ENCODE data around the gene CCDC8.

Gene CCDC8

GRCh38 chr19:46413262-46414031, at the start of gene CCDC8:
Gene CCDC8 (minus strand): TSS chr19:46413564. CDS start chr19:46412810, 754 bp downstream.
- H3K4me1 ChIP-seq (ENCODE audit: insufficient read depth, low read length) = peaks cover 3% of the 10 kb centered on the region; the same call in 1 of the 2 replicates
- H3K9ac ChIP-seq (ENCODE audit: low read depth, low read length) = peak within 1 kb of the TSS; percentile 67

GRCh38 chr19:46461537-46461936, 48.2 kb upstream of the CCDC8 start:
- Histone ChIP-seq H3K36me3 (ENCODE audit: insufficient read depth, low read length) (no peaks in the 10 kb centered on the region), H3K9me3 (ENCODE audit: control insufficient read depth, insufficient read depth, low read length) (no peaks in the 10 kb centered on the region), H3K4me1 (ENCODE audit: insufficient read depth, low read length) (no peaks in the 10 kb centered on the region), H3K9ac (ENCODE audit: low read depth, low read length) (no peak overlapping the region)

More at GRCh38 chr19:46413262-46414031, at the start of gene CCDC8:
- Histone ChIP-seq H3K36me3 (ENCODE audit: insufficient read depth, low read length) (0 out of 2 replicates have a peak, but pooled peaks cover 2% of the 10 kb centered on the region), H3K9me3 (ENCODE audit: control insufficient read depth, insufficient read depth, low read length) (no peaks in the 10 kb centered on the region)

- Histone ChIP-seq H3K9ac (ENCODE audit: low read depth, low read length) (no peak overlapping the region), H3K4me1 (ENCODE audit: insufficient read depth, low read length) (no peaks in the 10 kb centered on the region)
Observed at GRCh38 chr19:46460981-46461380, 47.6 kb upstream of the CCDC8 start.

GRCh38 chr19:46460055-46460454, 46.7 kb upstream of the CCDC8 start:
- Histone ChIP-seq H3K9ac (ENCODE audit: low read depth, low read length) (no peak overlapping the region), H3K4me1 (ENCODE audit: insufficient read depth, low read length) (no peaks in the 10 kb centered on the region), H3K36me3 (ENCODE audit: insufficient read depth, low read length) (no peaks in the 10 kb centered on the region), H3K9me3 (ENCODE audit: control insufficient read depth, insufficient read depth, low read length) (no peaks in the 10 kb centered on the region)

More at GRCh38 chr19:46460981-46461380, 47.6 kb upstream of the CCDC8 start:
- no peaks in the 10 kb centered on the region for H3K36me3 ChIP-seq (ENCODE audit: insufficient read depth, low read length)
- H3K9me3 ChIP-seq (ENCODE audit: control insufficient read depth, insufficient read depth, low read length) = no peaks in the 10 kb centered on the region

- no peaks in the 10 kb centered on the region for H3K9me3 ChIP-seq (ENCODE audit: control insufficient read depth, insufficient read depth, low read length)
- H3K9ac ChIP-seq (ENCODE audit: low read depth, low read length) = no peak overlapping the region
- no peaks in the 10 kb centered on the region for H3K36me3 ChIP-seq (ENCODE audit: insufficient read depth, low read length)
- H3K4me1 ChIP-seq (ENCODE audit: insufficient read depth, low read length) = no peaks in the 10 kb centered on the region
Observed at GRCh38 chr19:46456930-46457329, 43.6 kb upstream of the CCDC8 start.

GRCh38 chr19:46454244-46454643, 40.9 kb upstream of the CCDC8 start:
- Histone ChIP-seq H3K9me3 (ENCODE audit: control insufficient read depth, insufficient read depth, low read length) (no peaks in the 10 kb centered on the region; the same call in 1 of the 2 replicates), H3K4me1 (ENCODE audit: insufficient read depth, low read length) (no peaks in the 10 kb centered on the region), H3K9ac (ENCODE audit: low read depth, low read length) (no peak overlapping the region), H3K36me3 (ENCODE audit: insufficient read depth, low read length) (no peaks in the 10 kb centered on the region)

- Histone ChIP-seq H3K4me1 (ENCODE audit: insufficient read depth, low read length) (no peaks in the 10 kb centered on the region), H3K9me3 (ENCODE audit: control insufficient read depth, insufficient read depth, low read length) (no peaks in the 10 kb centered on the region; the same call in 1 of the 2 replicates), H3K36me3 (ENCODE audit: insufficient read depth, low read length) (no peaks in the 10 kb centered on the region), H3K9ac (ENCODE audit: low read depth, low read length) (no peak overlapping the region)
Observed at GRCh38 chr19:46453661-46454060, 40.3 kb upstream of the CCDC8 start.

GRCh38 chr19:46452186-46452585, 38.8 kb upstream of the CCDC8 start:
- H3K4me1 ChIP-seq (ENCODE audit: insufficient read depth, low read length) = no peaks in the 10 kb centered on the region

GRCh38 chr19:46451352-46451751, 38.0 kb upstream of the CCDC8 start:
- no peaks in the 10 kb centered on the region for H3K36me3 ChIP-seq (ENCODE audit: insufficient read depth, low read length)

More at GRCh38 chr19:46452186-46452585, 38.8 kb upstream of the CCDC8 start:
- Histone ChIP-seq H3K9ac (ENCODE audit: low read depth, low read length) (no peak overlapping the region), H3K9me3 (ENCODE audit: control insufficient read depth, insufficient read depth, low read length) (no peaks in the 10 kb centered on the region; the same call in 1 of the 2 replicates), H3K36me3 (ENCODE audit: insufficient read depth, low read length) (no peaks in the 10 kb centered on the region)

GRCh38 chr19:46450737-46451136, 37.4 kb upstream of the CCDC8 start:
- H3K9ac ChIP-seq (ENCODE audit: low read depth, low read length) = no peak overlapping the region
- H3K36me3 ChIP-seq (ENCODE audit: insufficient read depth, low read length) = no peaks in the 10 kb centered on the region
- H3K9me3 ChIP-seq (ENCODE audit: control insufficient read depth, insufficient read depth, low read length) = no peaks in the 10 kb centered on the region; the same call in 1 of the 2 replicates
- no peaks in the 10 kb centered on the region for H3K4me1 ChIP-seq (ENCODE audit: insufficient read depth, low read length)

More at GRCh38 chr19:46451352-46451751, 38.0 kb upstream of the CCDC8 start:
- Histone ChIP-seq H3K9me3 (ENCODE audit: control insufficient read depth, insufficient read depth, low read length) (no peaks in the 10 kb centered on the region; the same call in 1 of the 2 replicates), H3K9ac (ENCODE audit: low read depth, low read length) (no peak overlapping the region), H3K4me1 (ENCODE audit: insufficient read depth, low read length) (no peaks in the 10 kb centered on the region)

- Histone ChIP-seq H3K4me1 (ENCODE audit: insufficient read depth, low read length) (no peaks in the 10 kb centered on the region), H3K9ac (ENCODE audit: low read depth, low read length) (no peak overlapping the region), H3K9me3 (ENCODE audit: control insufficient read depth, insufficient read depth, low read length) (no peaks in the 10 kb centered on the region; the same call in 1 of the 2 replicates), H3K36me3 (ENCODE audit: insufficient read depth, low read length) (no peaks in the 10 kb centered on the region)
Observed at GRCh38 chr19:46449228-46449627, 35.9 kb upstream of the CCDC8 start.

GRCh38 chr19:46448601-46449000, 35.2 kb upstream of the CCDC8 start:
- no peaks in the 10 kb centered on the region for H3K36me3 ChIP-seq (ENCODE audit: insufficient read depth, low read length)
- no peak overlapping the region for H3K9ac ChIP-seq (ENCODE audit: low read depth, low read length)
- H3K9me3 ChIP-seq (ENCODE audit: control insufficient read depth, insufficient read depth, low read length) = no peaks in the 10 kb centered on the region; the same call in 1 of the 2 replicates
- no peaks in the 10 kb centered on the region for H3K4me1 ChIP-seq (ENCODE audit: insufficient read depth, low read length)

- Histone ChIP-seq H3K4me1 (ENCODE audit: insufficient read depth, low read length) (no peaks in the 10 kb centered on the region), H3K36me3 (ENCODE audit: insufficient read depth, low read length) (no peaks in the 10 kb centered on the region), H3K9me3 (ENCODE audit: control insufficient read depth, insufficient read depth, low read length) (no peaks in the 10 kb centered on the region; the same call in 1 of the 2 replicates), H3K9ac (ENCODE audit: low read depth, low read length) (no peak overlapping the region)
Observed at GRCh38 chr19:46447824-46448223, 34.5 kb upstream of the CCDC8 start.

GRCh38 chr19:46447006-46447405, 33.6 kb upstream of the CCDC8 start:
- Histone ChIP-seq H3K9me3 (ENCODE audit: control insufficient read depth, insufficient read depth, low read length) (no peaks in the 10 kb centered on the region; the same call in 1 of the 2 replicates), H3K36me3 (ENCODE audit: insufficient read depth, low read length) (no peaks in the 10 kb centered on the region), H3K9ac (ENCODE audit: low read depth, low read length) (no peak overlapping the region), H3K4me1 (ENCODE audit: insufficient read depth, low read length) (no peaks in the 10 kb centered on the region)

- Histone ChIP-seq H3K36me3 (ENCODE audit: insufficient read depth, low read length) (no peaks in the 10 kb centered on the region), H3K9ac (ENCODE audit: low read depth, low read length) (no peak overlapping the region), H3K9me3 (ENCODE audit: control insufficient read depth, insufficient read depth, low read length) (no peaks in the 10 kb centered on the region; the same call in 1 of the 2 replicates), H3K4me1 (ENCODE audit: insufficient read depth, low read length) (no peaks in the 10 kb centered on the region)
Observed at GRCh38 chr19:46446021-46446420, 32.7 kb upstream of the CCDC8 start.
